ENCODE results near the gene MCM9.
A peak's percentile ranks its signal among the peaks of the same experiment; 100 is the strongest.

Gene MCM9

GRCh38 chr6:118934461-118935330 is at the start of gene MCM9:
MCM9 (minus strand) TSS chr6:118935159; CDS start chr6:118931723, 3,436 bp downstream.
- peak; percentile 83 for DNase-seq (ENCODE audit: low read depth)

GRCh38 chr6:118984342-118984741 is 49.4 kb upstream of the MCM9 start:
- DNase-seq (ENCODE audit: low read depth) = no peak

GRCh38 chr6:118982575-118982911 is 47.6 kb upstream of the MCM9 start:
- DNase-seq (ENCODE audit: low read depth) = no peak

GRCh38 chr6:118981884-118982574 is 47.1 kb upstream of the MCM9 start:
- no peak for DNase-seq (ENCODE audit: low read depth)

GRCh38 chr6:118980063-118980462 is 45.1 kb upstream of the MCM9 start:
- no peak for DNase-seq (ENCODE audit: low read depth)

GRCh38 chr6:118974790-118975189 is 39.8 kb upstream of the MCM9 start:
- no peak for DNase-seq (ENCODE audit: low read depth)

- no peak for DNase-seq (ENCODE audit: low read depth)
Observed at GRCh38 chr6:118971682-118972081, 36.7 kb upstream of the MCM9 start.

- no peak for DNase-seq (ENCODE audit: low read depth)
Observed at GRCh38 chr6:118970866-118971265, 35.9 kb upstream of the MCM9 start.

GRCh38 chr6:118968416-118968815 is 33.5 kb upstream of the MCM9 start:
- DNase-seq (ENCODE audit: low read depth) = no peak

- DNase-seq (ENCODE audit: low read depth) = no peak
Observed at GRCh38 chr6:118967239-118967638, 32.3 kb upstream of the MCM9 start.

- no peak for DNase-seq (ENCODE audit: low read depth)
Observed at GRCh38 chr6:118965843-118966370, 30.9 kb upstream of the MCM9 start.

GRCh38 chr6:118965371-118965770 is 30.4 kb upstream of the MCM9 start:
- DNase-seq (ENCODE audit: low read depth) = no peak

- DNase-seq (ENCODE audit: low read depth) = no peak
Observed at GRCh38 chr6:118963003-118963402, 28.0 kb upstream of the MCM9 start.

- no peak for DNase-seq (ENCODE audit: low read depth)
Observed at GRCh38 chr6:118959903-118960302, 24.9 kb upstream of the MCM9 start.

- DNase-seq (ENCODE audit: low read depth) = no peak
Observed at GRCh38 chr6:118953391-118953790, 18.4 kb upstream of the MCM9 start.

- DNase-seq (ENCODE audit: low read depth) = no peak
Observed at GRCh38 chr6:118952683-118953082, 17.7 kb upstream of the MCM9 start.

GRCh38 chr6:118945217-118945616 is 10.3 kb upstream of the MCM9 start:
- no peak for DNase-seq (ENCODE audit: low read depth)

GRCh38 chr6:118940770-118941169 is 5.8 kb upstream of the MCM9 start:
- no peak for DNase-seq (ENCODE audit: low read depth)

GRCh38 chr6:118939683-118940082 is 4.7 kb upstream of the MCM9 start:
- DNase-seq (ENCODE audit: low read depth) = no peak

GRCh38 chr6:118935978-118936703 is 1.2 kb upstream of the MCM9 start:
- no peak for DNase-seq (ENCODE audit: low read depth)

- DNase-seq (ENCODE audit: low read depth) = no peak
Observed at GRCh38 chr6:118935331-118935668, 341 bp upstream of the MCM9 start.

GRCh38 chr6:118933855-118934460 is 1.0 kb downstream of the MCM9 start:
- no peak for DNase-seq (ENCODE audit: low read depth)

Measured in stimulated activated CD4-positive, alpha-beta T cell treated with anti-CD3 and anti-CD28 coated beads, Interleukin-2, amount 100 ng/mL, for 4 hours (primary cell).